HEK293 (cell line): ENCODE data around the gene ASIC4.

Experiments
- AEBP2 ChIP-seq: fragments of 450-650 bp; formaldehyde crosslinking; IDR thresholded peaks from 2 replicates; pipeline ENCODE4 v1.5.1; 2016; ENCODE audit warnings: missing biosample characterization, missing genetic modification characterization, borderline replicate concordance
- BCL6B ChIP-seq: fragments of 450-650 bp; formaldehyde crosslinking; IDR thresholded peaks from 2 replicates; pipeline ENCODE4 v1.5.1; 2017; ENCODE audit warnings: missing biosample characterization, missing genetic modification characterization
- KLF17 ChIP-seq: fragments of 450-650 bp; formaldehyde crosslinking; IDR thresholded peaks from 2 replicates; pipeline ENCODE4 v1.5.1; 2016; ENCODE audit warnings: missing biosample characterization, missing genetic modification characterization
- KLF8 ChIP-seq: fragments of 450-650 bp; formaldehyde crosslinking; IDR thresholded peaks from 2 replicates; pipeline ENCODE4 v1.5.1; 2016; ENCODE audit warnings: missing biosample characterization, missing genetic modification characterization
- SETDB1 ChIP-seq: IDR thresholded peaks from one replicate; pipeline ENCODE4 v1.6.1; 2017; ENCODE audit warnings: mild to moderate bottlenecking, low read length, moderate library complexity, mixed read lengths; ENCODE audit not compliant: insufficient read length
- ZBTB11 ChIP-seq: fragments of 450-650 bp; formaldehyde crosslinking; conservative IDR thresholded peaks from 2 replicates; pipeline ENCODE4 v1.5.1; 2016; ENCODE audit warnings: low read depth, missing biosample characterization, missing genetic modification characterization
- ZBTB44 ChIP-seq: fragments of 450-650 bp; IDR thresholded peaks from 2 replicates; pipeline ENCODE4 v1.5.1; 2018; ENCODE audit warnings: missing biosample characterization, mild to moderate bottlenecking, missing genetic modification characterization
- ZNF10 ChIP-seq: fragments of 450-650 bp; formaldehyde crosslinking; IDR thresholded peaks from 2 replicates; pipeline ENCODE4 v1.5.1; 2017; ENCODE audit warnings: missing biosample characterization, missing genetic modification characterization
- ZNF132 ChIP-seq: fragments of 450-650 bp; formaldehyde crosslinking; IDR thresholded peaks from 2 replicates; pipeline ENCODE4 v1.5.1; 2017; ENCODE audit warnings: missing biosample characterization, missing genetic modification characterization, borderline replicate concordance
- ZNF133 ChIP-seq: fragments of 450-650 bp; formaldehyde crosslinking; IDR thresholded peaks from 2 replicates; pipeline ENCODE4 v1.5.1; 2016; ENCODE audit warnings: missing biosample characterization, missing genetic modification characterization
- ZNF19 ChIP-seq: fragments of 450-650 bp; formaldehyde crosslinking; IDR thresholded peaks from 2 replicates; pipeline ENCODE4; 2016; ENCODE audit warnings: missing biosample characterization, missing genetic modification characterization, low read depth
- ZNF24 ChIP-seq: fragments of 450-650 bp; formaldehyde crosslinking; IDR thresholded peaks from 2 replicates; pipeline ENCODE4 v1.5.1; 2016; ENCODE audit warnings: missing biosample characterization, missing genetic modification characterization
- ZNF274 ChIP-seq, 2 experiments: fragments of 200-500 bp in 1 of 2; fragments of 450-650 bp in 1 of 2; sonication (Bioruptor generic) in 1 of 2; formaldehyde crosslinking in 1 of 2; IDR thresholded peaks; 2 replicates each; pipeline versions ENCODE4 v1.5.1 to v1.6.1; 2014 to 2016; ENCODE audit warnings: borderline replicate concordance in 1 of 2, inconsistent platforms in 1 of 2, low read length in 1 of 2, missing biosample characterization in 1 of 2, missing genetic modification characterization in 1 of 2
- ZNF311 ChIP-seq: fragments of 450-650 bp; formaldehyde crosslinking; IDR thresholded peaks from 2 replicates; pipeline ENCODE4 v1.5.1; 2017; ENCODE audit warnings: missing biosample characterization, missing genetic modification characterization, borderline replicate concordance
- ZNF324 ChIP-seq: fragments of 450-650 bp; formaldehyde crosslinking; IDR thresholded peaks from 2 replicates; pipeline ENCODE4 v1.5.1; 2016; ENCODE audit warnings: missing biosample characterization, missing genetic modification characterization
- ZNF354C ChIP-seq: fragments of 450-650 bp; formaldehyde crosslinking; IDR thresholded peaks from 2 replicates; pipeline ENCODE4 v1.5.1; 2016; ENCODE audit warnings: missing biosample characterization, missing genetic modification characterization, low read depth, borderline replicate concordance
- ZNF394 ChIP-seq: fragments of 450-650 bp; formaldehyde crosslinking; IDR thresholded peaks from 2 replicates; pipeline ENCODE4 v1.5.1; 2016; ENCODE audit warnings: missing biosample characterization, missing genetic modification characterization, mild to moderate bottlenecking, moderate library complexity, borderline replicate concordance
- ZNF398 ChIP-seq: fragments of 450-650 bp; formaldehyde crosslinking; IDR thresholded peaks from 2 replicates; pipeline ENCODE4 v1.5.1; 2017; ENCODE audit warnings: missing biosample characterization, missing genetic modification characterization
- ZNF426 ChIP-seq: fragments of 450-650 bp; formaldehyde crosslinking; IDR thresholded peaks from 2 replicates; pipeline ENCODE4 v1.5.1; 2017; ENCODE audit warnings: missing biosample characterization, missing genetic modification characterization, mild to moderate bottlenecking, inconsistent platforms, moderate library complexity
- ZNF529 ChIP-seq: fragments of 450-650 bp; formaldehyde crosslinking; IDR thresholded peaks from 2 replicates; pipeline ENCODE4 v1.5.1; 2017; ENCODE audit warnings: missing genetic modification characterization, missing biosample characterization; ENCODE audit not compliant: insufficient replicate concordance
- ZNF571 ChIP-seq: fragments of 450-650 bp; formaldehyde crosslinking; IDR thresholded peaks from 2 replicates; pipeline ENCODE4 v1.5.0; 2017; ENCODE audit warnings: missing biosample characterization, missing genetic modification characterization
- ZNF580 ChIP-seq: fragments of 450-650 bp; formaldehyde crosslinking; IDR thresholded peaks from 2 replicates; pipeline ENCODE4 v1.5.1; 2016; ENCODE audit warnings: missing biosample characterization, missing genetic modification characterization
- ZNF645 ChIP-seq: fragments of 450-650 bp; formaldehyde crosslinking; IDR thresholded peaks from 2 replicates; pipeline ENCODE4; 2016; ENCODE audit warnings: missing biosample characterization, missing genetic modification characterization
- ZNF791 ChIP-seq: fragments of 450-650 bp; formaldehyde crosslinking; IDR thresholded peaks from 2 replicates; pipeline ENCODE4 v1.5.1; 2016; ENCODE audit warnings: missing biosample characterization, missing genetic modification characterization
- ZNF792 ChIP-seq: fragments of 450-650 bp; formaldehyde crosslinking; IDR thresholded peaks from 2 replicates; pipeline ENCODE4 v1.5.1; 2016; ENCODE audit warnings: missing biosample characterization, missing genetic modification characterization

ASIC4 gene

GRCh38 chr2:219543596-219544358, 29.5 kb downstream of the ASIC4 start, which contains the start of the genes CHPF and TMEM198 (continued):
- TF ChIP-seq ZBTB11 (tag by site-specific recombination): peak; percentile 96
- TF ChIP-seq ZNF19 (tag by site-specific recombination): no peak
- no peak for TF ChIP-seq ZNF645 (tag by site-specific recombination)
- no peak for TF ChIP-seq ZNF24
- TF ChIP-seq ZNF10 (tag by site-specific recombination): no peak
- TF ChIP-seq ZNF571: no peak
- TF ChIP-seq KLF17 (tag by site-specific recombination): peak; percentile 44
- TF ChIP-seq ZNF132 (tag by site-specific recombination): no peak
- no peak for TF ChIP-seq ZNF133
- TF ChIP-seq ZNF324 (tag by site-specific recombination): peak; percentile 32; the same call in 1 of the 2 replicates
- TF ChIP-seq ZNF791: no peak
- no peak for TF ChIP-seq ZNF792 (tag by site-specific recombination)
- TF ChIP-seq KLF8 (tag by site-specific recombination): peak; percentile 88
- TF ChIP-seq ZNF426: no peak
- no peak for TF ChIP-seq BCL6B (tag by site-specific recombination)
- no peak for TF ChIP-seq AEBP2
- no peak for TF ChIP-seq ZNF311 (tag by site-specific recombination)
- TF ChIP-seq ZBTB44 (tag by site-specific recombination): 0 out of 2 replicates have a peak, but pooled peaks have one; percentile 43
- TF ChIP-seq ZNF274 (IDR thresholded peaks at IDR 0.05; ENCODE audit: low read length): no peak
- TF ChIP-seq ZNF274 (tag by site-specific recombination; IDR thresholded peaks at IDR 0.05; ENCODE audit: borderline replicate concordance): no peak
- TF ChIP-seq ZNF580: no peak
- TF ChIP-seq ZNF394 (tag by site-specific recombination): no peak
- TF ChIP-seq SETDB1: no peak
- no peak for TF ChIP-seq ZNF529 (tag by site-specific recombination)
- peak; percentile 98 for TF ChIP-seq ZNF398 (tag by site-specific recombination)
- no peak for TF ChIP-seq ZNF354C (tag by site-specific recombination)
